Measurements from ENCODE around the gene INSIG1.

Gene INSIG1

GRCh38 chr7:155274633-155275355 lies 22.9 kb upstream of the INSIG1 start:
- Histone ChIP-seq H2AFZ (ENCODE audit: low read length) (no peak overlapping the region), H3K4me2 (ENCODE audit: low read depth, low read length, poor library complexity, severe bottlenecking) (no peak overlapping the region), H3K4me3 (ENCODE audit: low read length, poor library complexity, severe bottlenecking) (no peak overlapping the region), H3K9ac (ENCODE audit: low read depth, low read length, poor library complexity, severe bottlenecking) (no peak overlapping the region), H3K9me2 (replicated peaks; ENCODE audit: low read depth, low read length) (no peaks in the 10 kb centered on the region), H3F3A (ENCODE audit: low read depth) (no peaks in the 10 kb centered on the region), H4K20me1 (ENCODE audit: insufficient read depth, low read length, poor library complexity, severe bottlenecking) (no peaks in the 10 kb centered on the region), H3K9me3 (ENCODE audit: insufficient read depth, low read depth, low read length) (no peaks in the 10 kb centered on the region), H3K36me3 (ENCODE audit: insufficient read depth, low read length) (no peaks in the 10 kb centered on the region), H3K27me3 (ENCODE audit: insufficient read depth, low read length, poor library complexity, severe bottlenecking) (no peaks in the 10 kb centered on the region), H3K79me2 (ENCODE audit: insufficient read depth, low read length) (no peaks in the 10 kb centered on the region), H3K4me1 (ENCODE audit: insufficient read depth, low read length, poor library complexity, severe bottlenecking) (peaks cover 5% of the 10 kb centered on the region)
- TF ChIP-seq EZH2phosphoT487 (IDR thresholded peaks at IDR 0.05; ENCODE audit: borderline replicate concordance) = no peak
- TF ChIP-seq, protein P1, sequence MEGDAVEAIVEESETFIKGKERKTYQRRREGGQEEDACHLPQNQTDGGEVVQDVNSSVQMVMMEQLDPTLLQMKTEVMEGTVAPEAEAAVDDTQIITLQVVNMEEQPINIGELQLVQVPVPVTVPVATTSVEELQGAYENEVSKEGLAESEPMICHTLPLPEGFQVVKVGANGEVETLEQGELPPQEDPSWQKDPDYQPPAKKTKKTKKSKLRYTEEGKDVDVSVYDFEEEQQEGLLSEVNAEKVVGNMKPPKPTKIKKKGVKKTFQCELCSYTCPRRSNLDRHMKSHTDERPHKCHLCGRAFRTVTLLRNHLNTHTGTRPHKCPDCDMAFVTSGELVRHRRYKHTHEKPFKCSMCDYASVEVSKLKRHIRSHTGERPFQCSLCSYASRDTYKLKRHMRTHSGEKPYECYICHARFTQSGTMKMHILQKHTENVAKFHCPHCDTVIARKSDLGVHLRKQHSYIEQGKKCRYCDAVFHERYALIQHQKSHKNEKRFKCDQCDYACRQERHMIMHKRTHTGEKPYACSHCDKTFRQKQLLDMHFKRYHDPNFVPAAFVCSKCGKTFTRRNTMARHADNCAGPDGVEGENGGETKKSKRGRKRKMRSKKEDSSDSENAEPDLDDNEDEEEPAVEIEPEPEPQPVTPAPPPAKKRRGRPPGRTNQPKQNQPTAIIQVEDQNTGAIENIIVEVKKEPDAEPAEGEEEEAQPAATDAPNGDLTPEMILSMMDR (conservative IDR thresholded peaks at IDR 0.05; ENCODE audit: low read length) = no peak

DNA sequence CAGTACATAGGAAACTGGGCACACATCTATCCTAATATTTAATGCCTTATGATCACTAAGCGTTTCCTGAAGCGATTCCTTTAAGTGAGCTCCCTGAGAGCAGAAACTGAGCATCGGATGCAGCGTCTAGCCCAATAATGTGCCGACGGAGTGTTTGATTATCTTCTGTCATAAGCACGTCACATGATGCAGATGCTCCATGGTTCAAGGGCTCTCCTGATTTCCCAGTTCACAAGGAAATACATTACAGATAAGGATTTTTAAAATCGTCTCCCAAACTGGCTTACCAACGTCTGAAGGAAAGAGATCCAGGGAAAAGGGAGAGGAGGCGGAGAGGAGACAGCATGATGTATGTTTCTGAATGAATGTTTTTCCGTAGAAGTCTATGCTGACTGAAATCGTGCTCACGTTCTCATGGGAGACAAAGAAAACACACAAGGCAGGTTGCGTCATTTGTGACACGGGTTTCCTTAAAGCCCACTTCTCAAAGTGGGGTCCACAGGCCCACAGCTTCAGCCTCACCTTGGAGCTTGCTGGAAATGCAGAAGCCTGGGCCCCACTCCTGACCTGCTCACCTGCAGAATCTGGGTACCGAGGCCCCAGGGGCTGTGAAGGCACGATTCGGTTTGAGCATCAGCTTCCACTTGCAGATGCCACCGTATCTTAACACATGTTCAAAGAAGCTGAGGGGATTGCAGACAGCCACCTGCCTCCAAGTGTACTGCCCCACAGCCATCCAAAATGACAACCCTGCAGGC lies 21.5 kb upstream of the INSIG1 start:
- H3K9me3 ChIP-seq (ENCODE audit: insufficient read depth, low read depth, low read length) = no peaks in the 10 kb centered on the region
- H3K9ac ChIP-seq (ENCODE audit: low read depth, low read length, poor library complexity, severe bottlenecking) = no peak overlapping the region
- H2AFZ ChIP-seq (ENCODE audit: low read length) = no peak overlapping the region
- TF ChIP-seq, protein P1 (conservative IDR thresholded peaks at IDR 0.05; ENCODE audit: low read length) = no peak
- no peak for TF ChIP-seq EZH2phosphoT487 (IDR thresholded peaks at IDR 0.05; ENCODE audit: borderline replicate concordance)
- H4K20me1 ChIP-seq (ENCODE audit: insufficient read depth, low read length, poor library complexity, severe bottlenecking) = no peaks in the 10 kb centered on the region
- no peaks in the 10 kb centered on the region for H3K79me2 ChIP-seq (ENCODE audit: insufficient read depth, low read length)
- no peaks in the 10 kb centered on the region for H3K36me3 ChIP-seq (ENCODE audit: insufficient read depth, low read length)
- H3K4me3 ChIP-seq (ENCODE audit: low read length, poor library complexity, severe bottlenecking) = no peak overlapping the region
- no peak overlapping the region for H3K4me2 ChIP-seq (ENCODE audit: low read depth, low read length, poor library complexity, severe bottlenecking)
- peaks cover 11% of the 10 kb centered on the region for H3K4me1 ChIP-seq (ENCODE audit: insufficient read depth, low read length, poor library complexity, severe bottlenecking)
- no peaks in the 10 kb centered on the region for H3K27me3 ChIP-seq (ENCODE audit: insufficient read depth, low read length, poor library complexity, severe bottlenecking)
- no peaks in the 10 kb centered on the region for H3F3A ChIP-seq (ENCODE audit: low read depth)
- H3K9me2 ChIP-seq (replicated peaks; ENCODE audit: low read depth, low read length) = no peaks in the 10 kb centered on the region

DNA sequence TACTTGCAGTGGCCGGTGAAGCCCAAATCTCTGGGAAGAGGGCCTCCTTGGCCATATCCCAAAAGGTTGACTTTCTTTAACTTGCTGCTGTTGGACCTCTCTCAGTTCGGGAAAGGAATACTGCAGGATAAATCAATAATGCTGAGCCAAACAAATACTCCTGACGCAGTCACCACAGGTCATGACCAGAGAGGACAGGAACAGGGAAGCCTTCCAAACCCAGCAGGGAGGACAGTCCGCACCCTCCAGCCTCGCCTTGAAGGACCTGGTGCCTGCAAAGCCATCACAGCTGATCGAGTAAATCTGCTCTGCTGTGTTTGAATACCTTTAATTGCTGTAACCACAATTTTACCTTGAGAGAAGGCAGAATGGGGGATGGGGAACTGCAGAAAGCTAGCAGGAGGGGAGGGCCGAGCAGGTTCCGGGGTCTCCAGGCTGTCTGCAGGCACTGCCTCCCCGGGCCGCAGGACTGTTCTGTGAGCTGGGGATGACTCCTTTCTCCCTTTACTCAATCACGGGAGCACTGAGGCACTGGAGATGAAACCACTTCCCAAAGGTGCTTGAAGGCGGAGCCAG lies 20.8 kb upstream of the INSIG1 start:
- no peaks in the 10 kb centered on the region for H3K9me2 ChIP-seq (replicated peaks; ENCODE audit: low read depth, low read length)
- H2AFZ ChIP-seq (ENCODE audit: low read length) = no peak overlapping the region
- no peaks in the 10 kb centered on the region for H3K9me3 ChIP-seq (ENCODE audit: insufficient read depth, low read depth, low read length)
- H3K4me2 ChIP-seq (ENCODE audit: low read depth, low read length, poor library complexity, severe bottlenecking) = no peak overlapping the region
- no peak overlapping the region for H3K9ac ChIP-seq (ENCODE audit: low read depth, low read length, poor library complexity, severe bottlenecking)
- peaks cover 17% of the 10 kb centered on the region for H3K4me1 ChIP-seq (ENCODE audit: insufficient read depth, low read length, poor library complexity, severe bottlenecking)
- no peaks in the 10 kb centered on the region for H3K27me3 ChIP-seq (ENCODE audit: insufficient read depth, low read length, poor library complexity, severe bottlenecking)
- TF ChIP-seq, protein P1 (conservative IDR thresholded peaks at IDR 0.05; ENCODE audit: low read length) = no peak
- no peak for TF ChIP-seq EZH2phosphoT487 (IDR thresholded peaks at IDR 0.05; ENCODE audit: borderline replicate concordance)
- H3K36me3 ChIP-seq (ENCODE audit: insufficient read depth, low read length) = no peaks in the 10 kb centered on the region
- no peaks in the 10 kb centered on the region for H3K79me2 ChIP-seq (ENCODE audit: insufficient read depth, low read length)
- H4K20me1 ChIP-seq (ENCODE audit: insufficient read depth, low read length, poor library complexity, severe bottlenecking) = no peaks in the 10 kb centered on the region
- no peak overlapping the region for H3K4me3 ChIP-seq (ENCODE audit: low read length, poor library complexity, severe bottlenecking)
- H3F3A ChIP-seq (ENCODE audit: low read depth) = no peaks in the 10 kb centered on the region

Data from Loucy (cell line).